DOHH2 (cell line): ENCODE measurements around the gene GASK1A.

Experiments
- H3F3A ChIP-seq: fragments of 200-600 bp; sonication (generic), shearing (Covaris generic); 2 replicates; pipeline ENCODE4 v1.6.0; 2016; ENCODE audit warnings: antibody characterized with exemption, mild to moderate bottlenecking; ENCODE audit not compliant: control insufficient read depth, insufficient read depth
- H3K27ac ChIP-seq: fragments of 200-600 bp; sonication (generic); 2 replicates; pipeline ENCODE4 v1.5.1; 2014; ENCODE audit warnings: low read depth, mild to moderate bottlenecking, low read length, moderate library complexity
- H3K27me3 ChIP-seq: fragments of 200-600 bp; sonication (generic); 2 replicates; pipeline ENCODE4 v1.6.1; 2014; ENCODE audit warnings: mild to moderate bottlenecking, low read length, mixed read lengths; ENCODE audit not compliant: control insufficient read depth
- H3K36me3 ChIP-seq: fragments of 200-600 bp; sonication (generic); 2 replicates; pipeline ENCODE4 v1.6.1; 2014; ENCODE audit warnings: mild to moderate bottlenecking, low read length, moderate library complexity, mixed read lengths; ENCODE audit not compliant: control insufficient read depth
- H3K4me1 ChIP-seq: fragments of 200-600 bp; sonication (generic); 2 replicates; pipeline ENCODE4 v1.6.1; 2014; ENCODE audit warnings: mild to moderate bottlenecking, low read length, mixed read lengths; ENCODE audit not compliant: control insufficient read depth
- H3K4me2 ChIP-seq: fragments of 200-600 bp; sonication (generic); 2 replicates; pipeline ENCODE4 v1.6.0; 2014; ENCODE audit warnings: mild to moderate bottlenecking, low read length, moderate library complexity
- H3K4me3 ChIP-seq: fragments of 200-600 bp; sonication (generic); 2 replicates; pipeline ENCODE4 v1.5.1; 2014; ENCODE audit warnings: mild to moderate bottlenecking, low read length, mixed read lengths
- H3K79me2 ChIP-seq: fragments of 200-600 bp; sonication (generic); 2 replicates; pipeline ENCODE4 v1.6.1; 2014; ENCODE audit warnings: mild to moderate bottlenecking, low read length, mixed read lengths; ENCODE audit not compliant: control insufficient read depth
- H3K9me2 ChIP-seq: fragments of 200-600 bp; sonication (generic); replicated peaks from 2 replicates; pipeline ENCODE4 v1.6.1; 2014; ENCODE audit warnings: mild to moderate bottlenecking, low read length, mixed read lengths; ENCODE audit not compliant: control insufficient read depth
- H3K9me3 ChIP-seq: fragments of 200-600 bp; sonication (generic); 2 replicates; pipeline ENCODE4 v1.6.1; 2014; ENCODE audit warnings: antibody characterized with exemption, low read length, mixed read lengths; ENCODE audit not compliant: control insufficient read depth, insufficient read depth
- H4K20me1 ChIP-seq: fragments of 200-600 bp; sonication (generic); 2 replicates; pipeline ENCODE4 v1.6.0; 2014; ENCODE audit warnings: low read depth, mild to moderate bottlenecking, antibody characterized with exemption, low read length, moderate library complexity; ENCODE audit not compliant: control insufficient read depth, insufficient read depth
- CTCF ChIP-seq: fragments of 200-600 bp; sonication (generic); IDR thresholded peaks from one replicate; pipeline ENCODE4 v1.5.1; 2014; ENCODE audit warnings: antibody characterized with exemption, mild to moderate bottlenecking, low read depth, low read length; ENCODE audit not compliant: poor library complexity, severe bottlenecking
- EZH2phosphoT487 ChIP-seq: fragments of 200-600 bp; sonication (generic); IDR thresholded peaks from 2 replicates; pipeline ENCODE4 v1.6.1; 2017; ENCODE audit warnings: borderline replicate concordance, mild to moderate bottlenecking, antibody characterized with exemption, low read length, moderate library complexity, mixed read lengths

The GASK1A gene

DNA sequence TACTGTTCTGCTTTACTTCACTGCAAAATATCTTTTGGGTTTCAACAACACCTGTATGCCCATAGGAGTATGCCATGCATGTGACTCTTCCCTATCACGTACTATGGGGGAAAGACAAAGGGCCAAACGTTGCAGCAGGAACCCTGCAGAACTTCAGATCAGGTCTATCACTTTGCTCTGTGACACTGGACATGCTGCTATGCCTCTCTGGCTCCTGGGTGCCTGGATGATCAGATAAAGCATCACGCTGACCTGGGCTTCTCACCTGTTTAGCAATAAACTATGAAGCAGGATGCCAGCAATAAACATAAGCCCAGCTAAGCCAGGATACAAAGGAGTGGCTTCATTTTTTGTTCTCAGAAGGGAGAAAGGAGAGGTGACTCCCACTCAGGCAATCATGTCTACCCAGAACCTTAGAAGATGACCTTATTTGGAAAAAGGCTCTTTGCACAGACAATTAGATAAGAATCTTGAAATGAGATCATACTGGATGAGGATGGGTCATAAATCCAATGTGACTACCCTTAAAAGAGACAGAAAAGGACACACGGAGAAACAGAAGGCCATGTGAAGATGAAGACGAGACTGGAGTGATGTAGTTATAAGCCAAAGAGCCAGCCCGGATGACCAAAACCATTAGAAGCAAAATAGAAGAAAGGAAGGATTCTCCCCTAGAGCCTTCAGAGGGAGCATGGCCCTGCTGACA lies 107.5 kb downstream of the GASK1A start:
- H3K9me3 ChIP-seq = peaks cover 3% of the 10 kb centered on the region; the same call in 1 of the 2 replicates
- H3K9me2 ChIP-seq = no peaks in the 10 kb centered on the region
- H3K79me2 ChIP-seq = no peaks in the 10 kb centered on the region
- no peak for TF ChIP-seq EZH2phosphoT487
- TF ChIP-seq CTCF = no peak
- H3K4me3 ChIP-seq = no peak overlapping the region
- H4K20me1 ChIP-seq = no peaks in the 10 kb centered on the region
- H3K4me1 ChIP-seq = no peaks in the 10 kb centered on the region
- no peaks in the 10 kb centered on the region for H3K27me3 ChIP-seq
- H3F3A ChIP-seq = no peaks in the 10 kb centered on the region
- no peak overlapping the region for H3K4me2 ChIP-seq
- H3K27ac ChIP-seq = no peak overlapping the region
- H3K36me3 ChIP-seq = no peaks in the 10 kb centered on the region

DNA sequence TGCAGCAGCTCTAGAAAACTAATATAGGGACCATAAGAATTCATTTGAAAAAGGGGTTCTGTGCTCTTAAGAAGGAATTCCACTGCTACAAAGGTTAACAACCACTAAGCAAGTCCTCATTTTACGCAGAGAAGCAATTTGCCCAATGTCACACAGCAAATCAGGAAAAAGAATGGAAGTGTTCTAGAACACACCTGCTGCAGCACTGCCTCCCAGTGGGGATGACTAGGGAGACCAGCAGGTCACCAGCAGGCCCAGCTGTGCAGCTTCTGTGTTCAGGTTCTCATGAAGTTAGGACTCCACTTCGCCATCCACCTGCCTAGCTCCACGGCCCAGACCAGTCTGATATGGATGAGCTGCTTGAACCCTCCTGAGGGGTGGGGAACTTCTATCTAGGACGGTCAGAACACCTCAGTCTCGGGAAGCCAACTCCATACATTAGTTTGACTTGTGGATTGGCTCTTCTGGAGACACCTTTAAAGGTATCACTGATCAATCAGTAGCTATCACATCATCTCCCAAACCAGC lies 108.2 kb downstream of the GASK1A start:
- no peaks in the 10 kb centered on the region for H3K9me2 ChIP-seq
- no peaks in the 10 kb centered on the region for H3K79me2 ChIP-seq
- no peaks in the 10 kb centered on the region for H4K20me1 ChIP-seq
- TF ChIP-seq CTCF (no peak), EZH2phosphoT487 (no peak)
- H3K4me2 ChIP-seq = no peak overlapping the region
- no peaks in the 10 kb centered on the region for H3F3A ChIP-seq
- no peak overlapping the region for H3K27ac ChIP-seq
- H3K9me3 ChIP-seq = peaks cover 3% of the 10 kb centered on the region; the same call in 1 of the 2 replicates
- no peaks in the 10 kb centered on the region for H3K36me3 ChIP-seq
- no peaks in the 10 kb centered on the region for H3K27me3 ChIP-seq
- no peaks in the 10 kb centered on the region for H3K4me1 ChIP-seq
- no peak overlapping the region for H3K4me3 ChIP-seq

GRCh38 chr3:43089081-43089480 lies 110.0 kb downstream of the GASK1A start:
- Histone ChIP-seq H3K9me3 (no peaks in the 10 kb centered on the region), H4K20me1 (no peaks in the 10 kb centered on the region), H3K27me3 (no peaks in the 10 kb centered on the region), H3K36me3 (no peaks in the 10 kb centered on the region), H3K4me1 (no peaks in the 10 kb centered on the region), H3K27ac (no peak overlapping the region), H3K9me2 (no peaks in the 10 kb centered on the region), H3K4me3 (no peak overlapping the region), H3F3A (no peaks in the 10 kb centered on the region), H3K4me2 (no peak overlapping the region), H3K79me2 (no peaks in the 10 kb centered on the region)
- TF ChIP-seq EZH2phosphoT487 (no peak), CTCF (no peak)
